Tibial nerve (tissue), 4 donors: ENCODE results near the gene HEATR5B. TPM values are rescaled to one million over a fixed set of nuclear protein-coding genes. Genes with fewer than 3 reads are reported as not detected.

Experiments used
- DNase-seq, 2 donors: peaks; one replicate each; pipeline ENCODE4 v3.0.0-alpha.2; 2019; ENCODE audit warnings: low spot score in 2 of 2
- H3K27ac ChIP-seq, 4 donors: fragments of 200-600 bp; sonication (generic) in 3 of 4; one replicate each; pipeline ENCODE4 v1.5.1; 2017 to 2019; ENCODE audit warnings: mild to moderate bottlenecking in 1 of 4
- H3K27me3 ChIP-seq, 2 donors: fragments of 200-600 bp; sonication (generic) in 1 of 2; one replicate each; pipeline versions ENCODE4 v1.5.1 to v1.6.0; 2017 to 2019
- H3K36me3 ChIP-seq, 3 donors: fragments of 200-600 bp; sonication (generic); one replicate each; pipeline ENCODE4 v1.5.1; 2018 to 2019
- H3K4me1 ChIP-seq, 4 donors: fragments of 200-600 bp; sonication (generic) in 3 of 4; one replicate each; pipeline ENCODE4 v1.5.1; 2017 to 2019
- H3K4me3 ChIP-seq, 4 donors: fragments of 200-600 bp; sonication (generic) in 3 of 4; one replicate each; pipeline ENCODE4 v1.5.1; 2017 to 2019; ENCODE audit warnings: mild to moderate bottlenecking in 1 of 4, moderate library complexity in 1 of 4
- H3K9me3 ChIP-seq, 4 donors: fragments of 200-600 bp; sonication (generic) in 3 of 4; one replicate each; pipeline ENCODE4 v1.5.1; 2017 to 2019
- EP300 ChIP-seq, 2 donors: sonication (generic); formaldehyde crosslinking; IDR thresholded peaks; one replicate each; pipeline ENCODE4 v1.6.1; 2017; ENCODE audit warnings: antibody characterized with exemption in 2 of 2, mild to moderate bottlenecking in 1 of 2
- POLR2A ChIP-seq, 2 donors: fragments of 450-650 bp; IDR thresholded peaks; one replicate each; pipeline ENCODE4 v1.6.1; 2017; ENCODE audit warnings: antibody characterized with exemption in 2 of 2, mild to moderate bottlenecking in 2 of 2, moderate library complexity in 2 of 2
- WGBS, 2 donors: methylation state at CpG; one replicate each; pipeline ENCODE4 v1.1.5; 2018; 5-methylcytosine and 5-hydroxymethylcytosine counted together
- total RNA-seq, 4 donors: library from RNA; depleted of rRNA; stranded (reverse); fragments of >200 nt; gene quantifications; one replicate each; pipeline ENCODE4 v1.1.0, GENCODE V29; 2016
- TF ChIP-seq, protein P1 (sequence below), 5 experiments: fragments of 200-600 bp in 3 of 5; fragments of 450-650 bp in 2 of 5; sonication (generic) in 3 of 5; IDR thresholded peaks; one replicate each; pipeline ENCODE4 v1.5.1; 2016 to 2019; ENCODE audit warnings: antibody characterized with exemption in 5 of 5, mild to moderate bottlenecking in 3 of 5, moderate library complexity in 2 of 5

HEATR5B gene
- 10 to 100 TPM; 26.7 to 45.8 (median 35.9) TPM for total RNA-seq

DNA sequence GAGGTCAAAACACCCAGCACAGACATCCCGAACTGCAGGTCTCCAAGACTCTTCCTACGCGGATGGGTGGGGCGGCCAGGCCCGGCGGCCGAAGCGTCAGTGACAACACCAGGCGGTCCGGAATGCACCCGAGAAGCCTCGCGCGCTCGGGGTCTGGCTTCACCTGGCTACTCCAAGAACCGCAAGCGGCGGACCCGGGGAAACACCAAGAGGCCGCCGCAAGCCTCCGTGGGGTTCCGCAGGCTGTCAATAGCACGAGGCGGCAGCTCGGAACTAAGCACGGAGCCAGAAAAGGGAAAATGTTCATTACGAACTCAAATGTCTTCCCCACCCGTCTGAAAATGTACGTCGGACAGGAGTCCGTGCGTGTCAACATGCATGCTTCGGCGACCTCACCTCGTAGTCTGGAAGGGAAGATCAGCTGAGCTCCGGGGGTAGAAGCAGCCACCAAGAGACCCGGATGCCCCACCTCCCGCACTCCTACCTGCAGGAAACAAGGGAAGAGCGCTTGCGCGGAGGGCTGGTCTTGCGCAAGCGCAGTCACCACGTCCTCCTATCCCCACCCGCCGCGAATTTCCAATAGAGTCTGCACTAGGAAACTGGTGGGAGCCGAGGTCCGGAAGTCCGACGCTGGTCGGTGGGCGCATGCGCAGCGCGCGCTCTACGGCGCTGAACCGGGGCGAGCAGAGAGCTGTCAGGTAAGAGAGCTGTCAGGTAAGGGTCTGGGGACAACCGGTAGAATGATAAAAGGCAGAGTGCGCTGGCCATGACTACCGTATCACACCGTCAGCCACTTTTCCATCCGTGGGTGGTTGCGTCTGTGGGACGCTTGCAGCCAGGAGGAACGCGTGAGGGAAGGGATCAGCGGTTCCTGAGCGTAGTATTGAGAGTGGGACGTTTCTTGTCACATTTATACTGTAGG, at the start of gene HEATR5B, which contains the start of gene GPATCH11:
Gene HEATR5B, minus strand, starts transcription at position 500 of the 922 bp plus-strand sequence. CDS start 958 bp downstream, outside the sequence.
Gene GPATCH11, plus strand, starts transcription at position 646 of the 922 bp plus-strand sequence. CDS start 3,864 bp downstream, outside the sequence.
- Histone ChIP-seq H3K27me3 (no peaks in the 10 kb centered on the region), H3K4me1 (peaks cover 0 to 51% (median 14%) of the 10 kb centered on the region in 4 donors), H3K9me3 (no peaks in the 10 kb centered on the region), H3K4me3 (peak within 1 kb of the TSS; percentile 74 to 90 (median 82)), H3K36me3 (peaks cover 0 to 27% (median 0%) of the 10 kb centered on the region in 3 donors), H3K27ac (peak within 1 kb of the TSS in 3 of 4 donors; percentile 71 to 86 (median 77))
- peak in 1 of 2 donors; percentile 57 for TF ChIP-seq POLR2A (IDR thresholded peaks at IDR 0.05)
- peak; percentile 67 to 85 for TF ChIP-seq EP300 (IDR thresholded peaks at IDR 0.05)
- TF ChIP-seq, protein P1, sequence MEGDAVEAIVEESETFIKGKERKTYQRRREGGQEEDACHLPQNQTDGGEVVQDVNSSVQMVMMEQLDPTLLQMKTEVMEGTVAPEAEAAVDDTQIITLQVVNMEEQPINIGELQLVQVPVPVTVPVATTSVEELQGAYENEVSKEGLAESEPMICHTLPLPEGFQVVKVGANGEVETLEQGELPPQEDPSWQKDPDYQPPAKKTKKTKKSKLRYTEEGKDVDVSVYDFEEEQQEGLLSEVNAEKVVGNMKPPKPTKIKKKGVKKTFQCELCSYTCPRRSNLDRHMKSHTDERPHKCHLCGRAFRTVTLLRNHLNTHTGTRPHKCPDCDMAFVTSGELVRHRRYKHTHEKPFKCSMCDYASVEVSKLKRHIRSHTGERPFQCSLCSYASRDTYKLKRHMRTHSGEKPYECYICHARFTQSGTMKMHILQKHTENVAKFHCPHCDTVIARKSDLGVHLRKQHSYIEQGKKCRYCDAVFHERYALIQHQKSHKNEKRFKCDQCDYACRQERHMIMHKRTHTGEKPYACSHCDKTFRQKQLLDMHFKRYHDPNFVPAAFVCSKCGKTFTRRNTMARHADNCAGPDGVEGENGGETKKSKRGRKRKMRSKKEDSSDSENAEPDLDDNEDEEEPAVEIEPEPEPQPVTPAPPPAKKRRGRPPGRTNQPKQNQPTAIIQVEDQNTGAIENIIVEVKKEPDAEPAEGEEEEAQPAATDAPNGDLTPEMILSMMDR (IDR thresholded peaks at IDR 0.05) = peak in 1 of 5 experiments; percentile 10
- DNase-seq = peak; percentile 83 to 89
- 0% methylated on average over 42 to 74 of the region's 74 CpGs for WGBS, 2 donors

DNA sequence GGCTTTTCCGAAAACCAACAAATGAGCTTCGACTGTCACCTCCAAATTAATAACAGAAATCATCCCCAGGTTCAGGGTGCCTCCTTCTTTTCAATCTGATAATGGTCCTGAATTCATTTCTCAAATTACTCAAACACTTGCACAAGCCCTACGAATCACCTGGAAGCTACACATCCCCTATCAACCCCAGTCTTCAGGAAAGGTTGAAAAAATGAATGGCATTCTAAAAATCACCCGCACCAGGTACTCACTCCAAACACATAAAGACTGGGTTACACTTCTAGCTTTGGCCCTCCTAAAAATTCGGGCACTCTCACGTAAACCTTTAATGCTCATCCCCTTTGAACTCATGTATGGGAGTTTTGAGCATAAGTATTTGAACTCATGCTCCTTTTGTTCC, 48.7 kb upstream of the HEATR5B start:
- H3K4me3 ChIP-seq = no peak overlapping the region
- peaks cover 0 to 97% (median 14%) of the 10 kb centered on the region in 3 donors for H3K36me3 ChIP-seq
- H3K4me1 ChIP-seq = no peaks in the 10 kb centered on the region
- H3K9me3 ChIP-seq = no peaks in the 10 kb centered on the region
- TF ChIP-seq, protein P1 (IDR thresholded peaks at IDR 0.05) = no peak
- TF ChIP-seq POLR2A (IDR thresholded peaks at IDR 0.05) = no peak
- no peak for TF ChIP-seq EP300 (IDR thresholded peaks at IDR 0.05)
- no peak overlapping the region for H3K27ac ChIP-seq
- DNase-seq = no peak
- WGBS, 2 donors = 94 to 97% methylated on average over 6 of the region's 6 CpGs
- H3K27me3 ChIP-seq = no peaks in the 10 kb centered on the region

DNA sequence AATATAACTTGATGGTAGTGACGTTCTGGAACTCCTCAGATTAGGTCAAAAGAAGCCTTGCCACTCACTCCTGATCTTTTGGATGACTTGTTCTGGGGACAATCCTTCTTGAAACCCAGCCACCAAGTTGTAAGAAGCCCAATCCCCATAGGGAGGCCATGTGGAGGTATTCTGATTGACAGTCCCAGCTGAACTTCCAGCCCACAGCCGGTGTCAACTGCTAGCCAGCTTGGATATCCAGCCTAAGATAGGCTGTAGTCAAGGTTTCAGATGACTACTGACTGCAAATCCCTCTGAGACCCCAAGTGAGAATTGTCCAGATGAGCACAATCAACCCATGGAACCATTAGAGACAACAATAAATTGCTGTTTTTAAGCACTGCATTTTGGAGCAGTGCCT, 41.2 kb upstream of the HEATR5B start:
- Histone ChIP-seq H3K36me3 (peaks cover 0 to 90% (median 0%) of the 10 kb centered on the region in 3 donors), H3K9me3 (no peaks in the 10 kb centered on the region), H3K27ac (no peak overlapping the region), H3K27me3 (no peaks in the 10 kb centered on the region), H3K4me3 (no peak overlapping the region), H3K4me1 (no peaks in the 10 kb centered on the region)
- no peak for TF ChIP-seq EP300 (IDR thresholded peaks at IDR 0.05)
- no peak for TF ChIP-seq POLR2A (IDR thresholded peaks at IDR 0.05)
- TF ChIP-seq, protein P1 (IDR thresholded peaks at IDR 0.05) = no peak
- WGBS, 2 donors = 96 to 100% methylated on average over 2 of the region's 2 CpGs
- no peak for DNase-seq

DNA sequence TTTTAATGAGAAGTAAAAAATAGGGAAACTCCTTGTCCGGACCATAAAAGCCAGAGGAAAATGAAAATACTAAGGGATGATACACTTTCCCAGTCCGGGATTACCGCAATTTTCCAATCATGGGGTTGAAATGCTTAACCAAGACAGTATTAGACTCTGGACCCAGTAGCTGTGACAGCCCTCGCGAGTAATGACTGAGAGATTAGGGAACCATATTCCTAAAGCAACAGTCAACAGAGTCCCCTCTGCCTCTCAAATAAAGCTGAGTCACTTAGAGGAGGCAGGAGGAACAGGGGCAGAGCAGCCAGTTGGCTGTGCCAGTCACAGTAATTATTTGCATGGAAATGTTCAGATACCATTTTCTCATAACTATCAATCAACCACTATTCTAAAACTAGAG, 35.0 kb upstream of the HEATR5B start:
- no peaks in the 10 kb centered on the region for H3K9me3 ChIP-seq
- H3K36me3 ChIP-seq = peaks cover 0 to 94% (median 0%) of the 10 kb centered on the region in 3 donors
- H3K4me3 ChIP-seq = no peak overlapping the region
- WGBS, 2 donors = 94 to 99% methylated on average over 5 of the region's 5 CpGs
- no peak overlapping the region for H3K27ac ChIP-seq
- no peak for DNase-seq
- no peaks in the 10 kb centered on the region for H3K27me3 ChIP-seq
- TF ChIP-seq EP300 (IDR thresholded peaks at IDR 0.05) = no peak
- TF ChIP-seq, protein P1 (IDR thresholded peaks at IDR 0.05) = no peak
- TF ChIP-seq POLR2A (IDR thresholded peaks at IDR 0.05) = no peak
- H3K4me1 ChIP-seq = no peaks in the 10 kb centered on the region

DNA sequence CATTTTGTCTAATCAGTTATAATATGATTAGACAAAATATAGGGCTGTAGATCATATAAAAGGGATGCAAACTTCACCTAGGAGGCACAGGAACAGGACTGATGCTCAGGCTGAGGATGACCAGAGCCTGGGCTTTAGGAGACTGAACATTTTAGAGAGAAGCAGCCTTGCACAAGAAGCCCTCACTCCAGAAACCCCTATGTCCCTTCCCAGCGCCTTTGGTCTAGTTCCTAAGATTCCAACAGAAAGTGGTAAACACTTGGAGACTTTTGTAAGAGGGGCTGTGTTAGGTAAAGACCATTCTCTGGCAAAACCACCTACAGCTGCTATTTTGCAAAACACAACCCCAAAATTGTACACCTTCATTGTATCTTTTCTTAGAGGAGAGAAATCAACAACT, 33.4 kb upstream of the HEATR5B start:
- Histone ChIP-seq H3K27ac (no peak overlapping the region), H3K27me3 (no peaks in the 10 kb centered on the region), H3K9me3 (no peaks in the 10 kb centered on the region), H3K4me3 (no peak overlapping the region), H3K36me3 (peaks cover 0 to 89% (median 0%) of the 10 kb centered on the region in 3 donors), H3K4me1 (no peaks in the 10 kb centered on the region)
- no peak for DNase-seq
- 89 to 100% methylated on average over 1 of the region's 1 CpG for WGBS, 2 donors
- TF ChIP-seq EP300 (IDR thresholded peaks at IDR 0.05) (no peak), POLR2A (IDR thresholded peaks at IDR 0.05) (no peak)
- TF ChIP-seq, protein P1 (IDR thresholded peaks at IDR 0.05) = no peak
